Measurements from ENCODE around the gene THEMIS.
"Not testable (repeated sequence)": the region's sequence is repeated elsewhere in the genome, so short reads cannot be mapped to it uniquely, and the experiment has no call there.

Gene THEMIS

DNA sequence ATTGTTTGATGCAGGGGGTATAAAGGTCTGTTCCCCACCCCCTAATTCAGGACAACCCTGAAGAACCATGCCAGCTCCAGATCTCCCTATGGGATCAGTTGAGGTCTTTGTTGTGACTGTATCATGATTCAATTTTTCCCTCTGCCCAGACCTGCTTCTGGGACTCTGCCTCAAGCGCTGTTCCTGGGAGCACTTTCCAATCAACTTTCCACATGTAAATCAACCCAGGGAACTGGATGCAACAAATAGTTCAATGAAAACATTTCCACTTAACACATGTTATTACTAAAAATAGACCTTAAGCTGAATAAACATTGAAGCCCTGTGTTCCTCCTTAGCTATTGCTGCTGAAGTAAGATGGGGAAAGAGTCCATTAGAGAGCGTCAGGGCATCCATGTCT lies 184.4 kb downstream of the THEMIS start:
- Histone ChIP-seq H3K4me3 (no peak overlapping the region), H3K9me3 (ENCODE audit: low read depth, low read length) (no peaks in the 10 kb centered on the region), H3K36me3 (ENCODE audit: insufficient read depth, low read length) (no peaks in the 10 kb centered on the region), H3K9ac (ENCODE audit: insufficient read length) (no peak overlapping the region), H3K27ac (no peak overlapping the region)
- TF ChIP-seq EZH2 (IDR thresholded peaks at IDR 0.05) (no peak), FOXP2 (optimal IDR thresholded peaks at IDR 0.05; ENCODE audit: control extremely low read depth, extremely low read length, insufficient read depth) (no peak), POLR2AphosphoS5 (IDR thresholded peaks at IDR 0.05; ENCODE audit: borderline replicate concordance, low read depth, low read length) (no peak)
- DNase-seq (ENCODE audit: low read depth, low spot score), result no peak

- Histone ChIP-seq H3K27ac (no peak overlapping the region), H3K9me3 (ENCODE audit: low read depth, low read length) (no peaks in the 10 kb centered on the region), H3K36me3 (ENCODE audit: insufficient read depth, low read length) (no peaks in the 10 kb centered on the region), H3K9ac (ENCODE audit: insufficient read length) (no peak overlapping the region), H3K4me3 (no peak overlapping the region)
- TF ChIP-seq EZH2 (IDR thresholded peaks at IDR 0.05), result no peak
- TF ChIP-seq FOXP2 (optimal IDR thresholded peaks at IDR 0.05; ENCODE audit: control extremely low read depth, extremely low read length, insufficient read depth), result no peak
- no peak for TF ChIP-seq POLR2AphosphoS5 (IDR thresholded peaks at IDR 0.05; ENCODE audit: borderline replicate concordance, low read depth, low read length)
- DNase-seq (ENCODE audit: low read depth, low spot score), result no peak
These were observed 190.2 kb downstream of the THEMIS start for GRCh38 chr6:127710668-127711067.

- H3K4me3 ChIP-seq, result no peak overlapping the region
These were observed 194.6 kb downstream of the THEMIS start for GRCh38 chr6:127706216-127706615.

DNA sequence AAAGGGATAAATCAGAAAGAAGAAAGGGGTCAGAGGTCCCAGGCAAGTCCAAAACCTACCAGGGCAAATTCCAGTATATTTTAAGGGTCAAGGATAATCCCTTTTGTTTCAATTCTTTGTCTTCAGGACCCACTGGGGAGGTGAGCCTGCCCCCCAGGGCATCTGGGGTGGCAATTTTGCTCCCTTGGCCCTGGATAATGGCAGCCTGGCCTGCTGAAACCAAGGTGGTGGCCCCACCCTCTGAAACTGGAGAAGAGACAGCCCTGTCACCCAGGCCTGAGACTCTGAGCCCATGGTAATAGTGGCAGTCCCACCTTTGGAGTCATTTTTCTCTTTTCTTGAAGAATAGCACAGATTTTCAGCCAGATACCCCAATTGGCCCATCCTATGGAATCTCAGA lies 205.8 kb downstream of the THEMIS start:
- Histone ChIP-seq H3K27ac (no peak overlapping the region), H3K9me3 (ENCODE audit: low read depth, low read length) (no peaks in the 10 kb centered on the region), H3K36me3 (ENCODE audit: insufficient read depth, low read length) (no peaks in the 10 kb centered on the region), H3K9ac (ENCODE audit: insufficient read length) (no peak overlapping the region), H3K4me3 (no peak overlapping the region)
- TF ChIP-seq POLR2AphosphoS5 (IDR thresholded peaks at IDR 0.05; ENCODE audit: borderline replicate concordance, low read depth, low read length), result no peak
- no peak for TF ChIP-seq FOXP2 (optimal IDR thresholded peaks at IDR 0.05; ENCODE audit: control extremely low read depth, extremely low read length, insufficient read depth)
- DNase-seq (ENCODE audit: low read depth, low spot score), result no peak

More at GRCh38 chr6:127706216-127706615, 194.6 kb downstream of the THEMIS start:
- H3K36me3 ChIP-seq (ENCODE audit: insufficient read depth, low read length), result no peaks in the 10 kb centered on the region
- H3K9ac ChIP-seq (ENCODE audit: insufficient read length), result no peak overlapping the region
- no peak overlapping the region for H3K27ac ChIP-seq
- TF ChIP-seq FOXP2 (optimal IDR thresholded peaks at IDR 0.05; ENCODE audit: control extremely low read depth, extremely low read length, insufficient read depth) (no peak), POLR2AphosphoS5 (IDR thresholded peaks at IDR 0.05; ENCODE audit: borderline replicate concordance, low read depth, low read length) (no peak), EZH2 (IDR thresholded peaks at IDR 0.05) (no peak)
- DNase-seq (ENCODE audit: low read depth, low spot score), result no peak
- H3K9me3 ChIP-seq (ENCODE audit: low read depth, low read length), result no peaks in the 10 kb centered on the region

DNA sequence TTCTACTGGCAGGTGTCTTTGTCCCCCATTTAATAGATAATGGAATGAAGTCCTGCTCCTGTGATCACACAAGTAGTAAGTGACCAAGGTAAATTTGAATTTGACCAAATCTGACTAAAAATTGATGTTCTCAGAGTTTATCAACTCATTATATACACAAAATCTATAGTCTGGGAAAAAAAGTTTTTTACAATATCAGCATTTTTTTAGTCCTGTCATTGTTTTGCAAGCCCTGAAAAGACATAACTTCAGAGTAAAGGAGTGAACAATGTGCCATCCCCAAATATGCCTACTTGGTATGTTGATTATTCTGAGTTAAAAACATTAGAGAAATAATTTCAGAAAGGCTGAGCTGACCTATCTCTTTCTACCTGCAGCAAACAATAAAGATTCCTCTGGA lies 209.7 kb downstream of the THEMIS start:
- Histone ChIP-seq H3K9ac (ENCODE audit: insufficient read length) (no peak overlapping the region), H3K27ac (no peak overlapping the region), H3K9me3 (ENCODE audit: low read depth, low read length) (no peaks in the 10 kb centered on the region), H3K36me3 (ENCODE audit: insufficient read depth, low read length) (no peaks in the 10 kb centered on the region), H3K4me3 (no peak overlapping the region)
- DNase-seq (ENCODE audit: low read depth, low spot score), result no peak
- no peak for TF ChIP-seq POLR2AphosphoS5 (IDR thresholded peaks at IDR 0.05; ENCODE audit: borderline replicate concordance, low read depth, low read length)
- no peak for TF ChIP-seq EZH2 (IDR thresholded peaks at IDR 0.05)

DNA sequence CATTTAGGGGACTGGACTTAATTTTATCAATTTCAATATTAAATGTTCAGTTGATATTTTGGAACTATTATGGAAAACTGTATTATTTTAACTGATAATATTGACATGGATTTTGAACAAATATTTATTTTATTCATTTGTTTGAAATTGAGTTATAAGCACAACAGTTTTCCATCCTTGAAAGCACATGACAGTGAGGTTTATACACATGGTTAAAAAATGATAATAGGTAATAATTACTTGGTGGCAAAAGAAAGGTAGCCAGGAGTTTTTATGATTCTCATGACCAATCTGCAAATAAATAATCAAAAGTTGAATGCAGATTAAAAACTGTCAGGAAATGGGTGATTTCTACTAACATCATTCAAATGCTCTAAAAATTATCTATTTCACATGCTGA lies 210.3 kb downstream of the THEMIS start:
- TF ChIP-seq POLR2AphosphoS5 (IDR thresholded peaks at IDR 0.05; ENCODE audit: borderline replicate concordance, low read depth, low read length) (no peak), FOXP2 (optimal IDR thresholded peaks at IDR 0.05; ENCODE audit: control extremely low read depth, extremely low read length, insufficient read depth) (no peak), EZH2 (IDR thresholded peaks at IDR 0.05) (no peak)
- Histone ChIP-seq H3K9ac (ENCODE audit: insufficient read length) (no peak overlapping the region), H3K4me3 (no peak overlapping the region), H3K9me3 (ENCODE audit: low read depth, low read length) (no peaks in the 10 kb centered on the region), H3K27ac (no peak overlapping the region), H3K36me3 (ENCODE audit: insufficient read depth, low read length) (no peaks in the 10 kb centered on the region)
- no peak for DNase-seq (ENCODE audit: low read depth, low spot score)

- Histone ChIP-seq H3K36me3 (ENCODE audit: insufficient read depth, low read length) (no peaks in the 10 kb centered on the region), H3K9me3 (ENCODE audit: low read depth, low read length) (no peaks in the 10 kb centered on the region), H3K4me3 (no peak overlapping the region), H3K9ac (ENCODE audit: insufficient read length) (no peak overlapping the region), H3K27ac (no peak overlapping the region)
- no peak for TF ChIP-seq EZH2 (IDR thresholded peaks at IDR 0.05)
- no peak for TF ChIP-seq POLR2AphosphoS5 (IDR thresholded peaks at IDR 0.05; ENCODE audit: borderline replicate concordance, low read depth, low read length)
- no peak for TF ChIP-seq FOXP2 (optimal IDR thresholded peaks at IDR 0.05; ENCODE audit: control extremely low read depth, extremely low read length, insufficient read depth)
- no peak for DNase-seq (ENCODE audit: low read depth, low spot score)
These were observed 210.8 kb downstream of the THEMIS start for GRCh38 chr6:127690092-127690491.

DNA sequence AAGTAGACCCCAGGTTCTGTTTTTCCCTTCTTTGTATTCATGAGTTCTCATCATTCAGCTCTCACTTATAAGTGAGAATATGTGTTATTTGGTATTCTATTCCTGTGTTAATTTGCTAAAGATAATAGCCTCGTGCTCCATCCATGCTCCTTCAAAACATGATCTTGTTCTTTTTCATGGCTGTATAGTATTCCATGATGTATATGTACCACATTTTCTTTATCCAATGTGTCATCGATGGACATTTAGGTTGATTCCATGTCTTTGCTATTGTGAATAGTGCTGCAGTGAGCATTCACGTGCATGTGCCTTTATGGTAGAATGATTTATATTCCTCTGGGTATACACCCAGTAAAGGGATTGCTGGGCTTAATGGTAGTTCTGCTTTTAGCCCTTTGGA lies 213.4 kb downstream of the THEMIS start:
- DNase-seq (ENCODE audit: low read depth, low spot score); H3K27ac ChIP-seq; H3K9ac ChIP-seq (ENCODE audit: insufficient read length); H3K4me3 ChIP-seq; H3K36me3 ChIP-seq (ENCODE audit: insufficient read depth, low read length); H3K9me3 ChIP-seq (ENCODE audit: low read depth, low read length): not testable (repeated sequence)

DNA sequence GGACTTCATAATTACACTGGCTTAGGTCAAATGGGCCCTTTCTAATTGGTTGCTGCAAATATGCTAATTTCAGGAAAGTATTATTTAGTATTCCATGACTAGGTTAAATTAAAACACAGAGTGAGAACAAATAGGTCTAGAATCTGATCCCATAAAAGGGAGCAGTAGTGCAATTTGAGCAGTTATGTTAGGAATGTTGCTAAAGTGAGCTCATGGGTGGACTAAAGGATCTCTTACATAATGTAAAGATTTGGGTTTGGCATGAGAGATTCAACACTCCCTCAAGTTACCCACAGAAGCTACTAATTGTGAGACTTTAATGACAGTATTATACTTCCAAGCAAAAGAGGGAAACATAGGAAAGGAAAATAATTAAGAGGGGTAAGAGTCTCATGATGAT lies 214.8 kb downstream of the THEMIS start:
- Histone ChIP-seq H3K27ac (no peak overlapping the region), H3K9me3 (ENCODE audit: low read depth, low read length) (no peaks in the 10 kb centered on the region), H3K4me3 (no peak overlapping the region), H3K36me3 (ENCODE audit: insufficient read depth, low read length) (no peaks in the 10 kb centered on the region), H3K9ac (ENCODE audit: insufficient read length) (no peak overlapping the region)
- TF ChIP-seq FOXP2 (optimal IDR thresholded peaks at IDR 0.05; ENCODE audit: control extremely low read depth, extremely low read length, insufficient read depth), result no peak
- no peak for TF ChIP-seq POLR2AphosphoS5 (IDR thresholded peaks at IDR 0.05; ENCODE audit: borderline replicate concordance, low read depth, low read length)
- DNase-seq (ENCODE audit: low read depth, low spot score), result no peak
